A673 (cell line): ENCODE results near the gene SDC4.

Experiments used
- EZH2 ChIP-seq: fragments of 200-600 bp; sonication (generic); IDR thresholded peaks from 2 replicates; pipeline ENCODE4 v1.6.1; 2017; ENCODE audit warnings: borderline replicate concordance, low read depth, mild to moderate bottlenecking, mixed read lengths, antibody characterized with exemption, low read length; ENCODE audit not compliant: poor library complexity, severe bottlenecking
- TF ChIP-seq, protein P1 (sequence below): fragments of 300-800, 200-600 bp; sonication (generic); conservative IDR thresholded peaks from 2 replicates; pipeline ENCODE4 v1.5.1; 2017; ENCODE audit warnings: low read depth, mild to moderate bottlenecking, antibody characterized with exemption, low read length, moderate library complexity, mixed read lengths

DNA sequence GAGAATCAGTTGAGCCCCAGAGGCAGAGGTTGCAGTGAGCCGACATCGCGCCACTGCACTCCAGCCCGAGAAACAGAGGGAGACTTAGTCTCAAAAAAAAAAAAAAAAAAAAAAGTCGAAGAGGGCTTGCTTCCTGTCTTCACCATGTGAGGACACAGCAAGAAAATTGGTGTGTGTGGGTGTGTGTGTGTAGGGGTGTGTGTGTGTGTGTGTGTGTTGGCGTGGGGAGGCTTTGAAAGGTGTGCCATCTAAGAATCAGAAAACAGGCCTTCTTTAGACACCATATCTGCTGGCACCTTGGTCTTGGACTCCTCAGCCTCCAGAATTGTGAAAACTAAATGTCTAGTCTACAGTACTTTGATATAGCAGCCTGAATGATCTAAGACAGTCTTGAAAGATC lies 48.4 kb downstream of the SDC4 start:
- TF ChIP-seq, protein P1, sequence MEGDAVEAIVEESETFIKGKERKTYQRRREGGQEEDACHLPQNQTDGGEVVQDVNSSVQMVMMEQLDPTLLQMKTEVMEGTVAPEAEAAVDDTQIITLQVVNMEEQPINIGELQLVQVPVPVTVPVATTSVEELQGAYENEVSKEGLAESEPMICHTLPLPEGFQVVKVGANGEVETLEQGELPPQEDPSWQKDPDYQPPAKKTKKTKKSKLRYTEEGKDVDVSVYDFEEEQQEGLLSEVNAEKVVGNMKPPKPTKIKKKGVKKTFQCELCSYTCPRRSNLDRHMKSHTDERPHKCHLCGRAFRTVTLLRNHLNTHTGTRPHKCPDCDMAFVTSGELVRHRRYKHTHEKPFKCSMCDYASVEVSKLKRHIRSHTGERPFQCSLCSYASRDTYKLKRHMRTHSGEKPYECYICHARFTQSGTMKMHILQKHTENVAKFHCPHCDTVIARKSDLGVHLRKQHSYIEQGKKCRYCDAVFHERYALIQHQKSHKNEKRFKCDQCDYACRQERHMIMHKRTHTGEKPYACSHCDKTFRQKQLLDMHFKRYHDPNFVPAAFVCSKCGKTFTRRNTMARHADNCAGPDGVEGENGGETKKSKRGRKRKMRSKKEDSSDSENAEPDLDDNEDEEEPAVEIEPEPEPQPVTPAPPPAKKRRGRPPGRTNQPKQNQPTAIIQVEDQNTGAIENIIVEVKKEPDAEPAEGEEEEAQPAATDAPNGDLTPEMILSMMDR: no peak
- TF ChIP-seq EZH2: no peak
